ENCODE measurements around the gene RNASEH2A.

RNASEH2A gene

GRCh38 chr19:12783291-12783848 is 23.0 kb upstream of the RNASEH2A start:
- DNase-seq (ENCODE audit: low read depth), result no peak

GRCh38 chr19:12783849-12784393 is 22.5 kb upstream of the RNASEH2A start:
- no peak for DNase-seq (ENCODE audit: low read depth)

- no peak for DNase-seq (ENCODE audit: low read depth)
Observed at GRCh38 chr19:12784394-12784870, 22.0 kb upstream of the RNASEH2A start.

- no peak for DNase-seq (ENCODE audit: low read depth)
Observed at GRCh38 chr19:12784871-12785430, 21.4 kb upstream of the RNASEH2A start.

GRCh38 chr19:12785431-12786031 is 20.9 kb upstream of the RNASEH2A start:
- DNase-seq (ENCODE audit: low read depth), result no peak

- no peak for DNase-seq (ENCODE audit: low read depth)
Observed at GRCh38 chr19:12786141-12786870, 20.1 kb upstream of the RNASEH2A start.

GRCh38 chr19:12786952-12787351 is 19.4 kb upstream of the RNASEH2A start:
- no peak for DNase-seq (ENCODE audit: low read depth)

- no peak for DNase-seq (ENCODE audit: low read depth)
Observed at GRCh38 chr19:12787458-12787857, 18.9 kb upstream of the RNASEH2A start.

- DNase-seq (ENCODE audit: low read depth), result no peak
Observed at GRCh38 chr19:12788042-12788681, 18.2 kb upstream of the RNASEH2A start.

- DNase-seq (ENCODE audit: low read depth), result no peak
Observed at GRCh38 chr19:12788682-12789097, 17.7 kb upstream of the RNASEH2A start.

- DNase-seq (ENCODE audit: low read depth), result no peak
Observed at GRCh38 chr19:12789098-12789903, 17.1 kb upstream of the RNASEH2A start.

- DNase-seq (ENCODE audit: low read depth), result no peak
Observed at GRCh38 chr19:12789904-12790619, 16.3 kb upstream of the RNASEH2A start.

- no peak for DNase-seq (ENCODE audit: low read depth)
Observed at GRCh38 chr19:12790628-12791344, 15.6 kb upstream of the RNASEH2A start.

- no peak for DNase-seq (ENCODE audit: low read depth)
Observed at GRCh38 chr19:12791345-12792050, 14.9 kb upstream of the RNASEH2A start, which contains the start of gene JUNB. Gene JUNB (plus strand): TSS chr19:12791486. CDS start chr19:12791772, 286 bp downstream.

GRCh38 chr19:12792051-12792852 is 14.1 kb upstream of the RNASEH2A start:
- no peak for DNase-seq (ENCODE audit: low read depth)

GRCh38 chr19:12792853-12793289 is 13.5 kb upstream of the RNASEH2A start:
- DNase-seq (ENCODE audit: low read depth), result no peak

GRCh38 chr19:12793290-12794195 is 12.8 kb upstream of the RNASEH2A start:
- DNase-seq (ENCODE audit: low read depth), result no peak

Data from non-pigmented ciliary epithelial cell (primary cell).